ENCODE results near the gene CDH13.

- no peak for TF ChIP-seq EZH2 (IDR thresholded peaks at IDR 0.05; ENCODE audit: low read depth, unreplicated experiment)
- no peak for TF ChIP-seq CTCF (conservative IDR thresholded peaks at IDR 0.05; ENCODE audit: low read depth in 2 of 2)
Observed at GRCh38 chr16:83307594-83307992, 680.8 kb downstream of the CDH13 start.

Data from GM23338 (cell line).